T-helper 1 cell treated with Interleukin-12 subunit alpha and Interleukin-12 subunit beta and Interleukin-4 antibody, amounts not matched to agents 30 μg/mL and 1 μg/mL, for 36 hours (primary cell): ENCODE data around the gene ADAMTSL4.
"Not testable (repeated sequence)": the region's sequence is repeated elsewhere in the genome, so short reads cannot be mapped to it uniquely, and the experiment has no call there.

ENCODE experiments used
- H3K27ac Mint-ChIP-seq: one replicate; pipeline ENCODE4 v1.8.0; 2021; ENCODE audit warnings: mild to moderate bottlenecking, mixed read lengths
- H3K27me3 Mint-ChIP-seq: one replicate; pipeline ENCODE4 v1.8.0; 2021; ENCODE audit warnings: low read depth, mixed read lengths
- H3K36me3 Mint-ChIP-seq: one replicate; pipeline ENCODE4 v1.8.0; 2021; ENCODE audit warnings: low read depth, mixed read lengths
- H3K4me1 Mint-ChIP-seq: one replicate; pipeline ENCODE4 v1.8.0; 2021; ENCODE audit warnings: low read depth, mixed read lengths
- H3K4me3 Mint-ChIP-seq: one replicate; pipeline ENCODE4 v1.8.0; 2021; ENCODE audit warnings: mild to moderate bottlenecking, moderate library complexity, mixed read lengths
- H3K9me3 Mint-ChIP-seq: one replicate; pipeline ENCODE4 v1.8.0; 2021; ENCODE audit warnings: mixed read lengths

The ADAMTSL4 gene

DNA sequence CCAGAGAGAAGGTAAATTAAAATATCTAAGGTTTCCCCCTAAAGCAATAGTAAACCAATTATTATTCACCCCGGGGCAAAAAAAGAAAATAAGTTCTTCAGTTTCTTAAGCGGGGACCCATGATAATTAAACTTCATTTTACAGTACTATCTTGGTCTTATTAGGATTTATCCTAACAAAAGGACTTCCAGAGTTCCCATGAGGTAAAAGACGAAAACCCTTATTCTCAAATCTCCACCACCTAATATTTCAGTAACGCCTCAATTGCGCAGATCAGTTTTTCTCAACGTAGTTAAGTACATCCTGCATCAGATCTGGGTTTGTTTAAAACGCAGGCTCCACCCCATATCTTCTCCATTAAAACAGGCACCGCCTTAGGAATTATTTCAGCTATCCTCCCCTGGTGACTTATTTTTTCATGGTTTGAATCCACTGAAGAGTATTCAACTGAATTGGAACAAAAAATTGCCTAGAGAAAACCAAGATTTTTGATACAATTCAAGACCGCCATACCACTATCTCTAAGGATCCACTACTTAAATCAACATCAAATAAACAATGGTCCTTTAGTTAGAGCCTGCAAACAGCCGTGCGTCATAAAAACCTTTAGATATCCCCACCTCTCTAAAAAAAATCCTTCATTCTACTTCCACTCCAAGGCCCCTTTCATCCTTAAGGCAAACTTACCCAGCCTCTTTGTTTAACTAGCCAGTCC is 28.5 kb downstream of the ADAMTSL4 start:
- H3K9me3 Mint-ChIP-seq = no peaks in the 10 kb centered on the region
- no peaks in the 10 kb centered on the region for H3K27me3 Mint-ChIP-seq
- peaks cover 35% of the 10 kb centered on the region for H3K4me1 Mint-ChIP-seq
- peak overlapping the region; percentile 96 for H3K27ac Mint-ChIP-seq
- peaks cover 66% of the 10 kb centered on the region for H3K36me3 Mint-ChIP-seq
- peak overlapping the region; percentile 100 for H3K4me3 Mint-ChIP-seq

DNA sequence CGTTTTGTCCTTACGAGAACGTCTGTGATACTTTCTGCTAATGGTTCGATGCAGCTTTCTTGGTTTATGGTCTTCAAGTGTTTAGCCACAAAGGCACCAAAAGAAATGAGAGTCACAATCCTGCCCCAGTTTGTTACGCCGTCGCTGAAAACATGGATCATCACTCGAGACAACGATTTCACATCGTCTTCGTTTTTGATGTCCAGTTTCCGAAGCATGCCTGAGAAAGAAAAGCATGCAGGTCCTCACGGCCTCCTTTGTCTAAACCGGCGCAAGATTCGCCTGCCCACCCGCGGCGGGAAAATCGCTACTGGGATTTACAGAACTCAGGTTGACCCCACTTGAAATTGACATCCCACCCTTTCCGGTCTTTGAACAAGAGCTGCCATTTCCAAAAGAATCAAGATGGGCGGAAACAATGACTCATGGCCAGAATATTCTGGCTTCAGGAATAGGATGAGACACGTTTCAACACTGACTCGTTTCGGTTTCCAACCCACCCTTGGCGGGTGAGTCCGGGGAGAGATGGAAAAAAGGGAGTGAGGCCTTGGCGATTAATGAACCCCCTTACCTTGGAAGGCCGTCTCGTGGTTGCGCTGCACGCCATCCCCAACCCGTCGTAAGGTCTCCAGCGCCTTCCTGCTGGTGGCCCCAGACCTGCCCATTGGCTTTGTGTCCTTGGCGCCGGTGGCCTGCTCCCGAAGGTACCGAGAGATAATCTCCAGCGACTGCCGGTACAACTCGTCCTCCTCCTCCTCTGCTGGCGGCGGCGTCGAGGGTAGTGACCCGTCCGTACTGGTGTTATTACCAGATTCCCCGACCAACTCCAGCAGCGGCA is 29.3 kb downstream of the ADAMTSL4 start:
- H3K27ac Mint-ChIP-seq = peak overlapping the region; percentile 96

DNA sequence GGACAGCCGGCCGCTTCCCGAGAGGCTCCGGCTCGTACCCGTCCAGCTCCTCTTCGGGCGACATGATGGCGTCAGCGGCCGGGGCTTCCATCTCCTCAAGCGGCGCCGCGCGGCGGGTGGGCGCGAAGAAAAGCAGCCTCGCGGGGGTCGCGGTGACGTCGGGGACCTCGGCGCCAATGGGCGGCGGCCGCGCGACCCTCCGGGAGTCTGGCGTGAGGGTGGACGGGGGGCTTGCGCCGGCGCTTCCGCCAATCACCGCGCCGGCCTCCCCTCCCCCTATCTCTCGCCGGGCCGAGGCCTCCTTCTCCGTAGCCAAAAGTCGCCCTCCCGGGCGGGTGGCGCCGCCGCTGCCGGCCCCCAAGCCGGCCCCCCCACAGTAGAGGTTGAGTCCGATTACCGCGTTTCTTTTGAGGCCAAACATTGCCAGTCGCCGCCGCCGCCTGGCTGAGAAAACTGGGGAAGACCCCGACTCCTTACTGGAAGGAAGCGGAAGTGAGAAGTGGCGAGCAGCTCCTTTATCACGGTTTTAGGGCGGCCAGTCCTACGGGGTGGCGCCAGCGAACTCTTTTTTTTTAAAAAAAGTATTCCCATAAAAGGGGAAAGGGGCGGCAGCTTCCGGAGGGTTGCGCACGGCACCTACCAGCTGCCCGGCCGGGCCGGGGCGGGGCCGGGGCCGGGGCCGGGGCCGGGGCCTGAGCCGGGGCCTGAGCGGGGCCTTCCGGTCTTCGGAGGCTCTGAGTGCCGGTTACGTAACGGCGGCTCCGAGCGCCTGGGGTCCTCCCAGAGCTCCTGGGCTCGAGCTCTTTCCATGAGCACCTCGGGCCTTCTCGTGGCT is 30.1 kb downstream of the ADAMTSL4 start, which contains the start of gene MCL1:
TSS of gene MCL1 (minus strand) at position 501 of the 835 bp plus-strand sequence. CDS start at position 421, 80 bp downstream.
- Mint-ChIP-seq H3K27ac (peak within 1 kb of the TSS; percentile 98), H3K9me3 (no peaks in the 10 kb centered on the region), H3K36me3 (peaks cover 52% of the 10 kb centered on the region), H3K4me1 (peaks cover 31% of the 10 kb centered on the region), H3K27me3 (no peaks in the 10 kb centered on the region), H3K4me3 (peak within 1 kb of the TSS; percentile 100)

More for the DNA sequence above, 29.3 kb downstream of the ADAMTSL4 start:
- H3K4me1 Mint-ChIP-seq = peaks cover 31% of the 10 kb centered on the region
- peak overlapping the region; percentile 100 for H3K4me3 Mint-ChIP-seq
- no peaks in the 10 kb centered on the region for H3K27me3 Mint-ChIP-seq
- no peaks in the 10 kb centered on the region for H3K9me3 Mint-ChIP-seq
- H3K36me3 Mint-ChIP-seq = peaks cover 59% of the 10 kb centered on the region

DNA sequence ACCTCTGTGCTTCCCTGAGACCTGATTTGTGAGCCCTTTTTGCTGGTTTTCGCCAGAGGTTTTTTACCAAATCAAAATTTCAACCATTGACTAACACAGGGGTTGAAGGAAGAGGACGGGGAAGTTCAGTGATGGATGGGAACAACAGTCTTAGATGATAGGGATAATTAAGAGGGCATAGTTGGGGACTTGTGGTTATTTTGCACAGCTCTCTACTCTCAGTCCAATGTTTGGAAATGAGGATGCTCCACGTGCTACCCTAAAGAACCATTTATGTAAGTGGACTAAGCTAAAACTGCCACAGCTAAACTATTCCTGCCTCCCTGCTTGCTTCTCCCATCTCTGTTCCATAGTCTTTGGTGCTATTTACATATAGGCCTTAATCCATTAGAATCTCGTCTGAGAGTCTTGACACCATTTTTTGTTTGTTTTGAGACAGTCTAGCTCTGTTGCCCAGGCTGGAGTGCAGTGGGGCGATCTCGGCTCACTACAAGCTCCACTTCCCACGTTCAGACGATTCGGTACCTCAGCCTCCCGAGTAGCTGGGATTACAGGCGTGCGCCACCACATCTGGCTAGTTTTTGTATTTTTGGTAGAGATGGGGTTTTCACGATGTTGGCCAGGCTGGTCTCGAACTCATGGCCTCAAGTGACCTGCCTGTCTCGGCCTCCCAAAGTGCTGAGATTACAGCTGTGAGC is 30.9 kb downstream of the ADAMTSL4 start:
- Mint-ChIP-seq H3K27ac (peak overlapping the region; percentile 86), H3K36me3 (peaks cover 44% of the 10 kb centered on the region), H3K4me3 (peak overlapping the region; percentile 100), H3K27me3 (no peaks in the 10 kb centered on the region), H3K9me3 (no peaks in the 10 kb centered on the region), H3K4me1 (peaks cover 24% of the 10 kb centered on the region)

DNA sequence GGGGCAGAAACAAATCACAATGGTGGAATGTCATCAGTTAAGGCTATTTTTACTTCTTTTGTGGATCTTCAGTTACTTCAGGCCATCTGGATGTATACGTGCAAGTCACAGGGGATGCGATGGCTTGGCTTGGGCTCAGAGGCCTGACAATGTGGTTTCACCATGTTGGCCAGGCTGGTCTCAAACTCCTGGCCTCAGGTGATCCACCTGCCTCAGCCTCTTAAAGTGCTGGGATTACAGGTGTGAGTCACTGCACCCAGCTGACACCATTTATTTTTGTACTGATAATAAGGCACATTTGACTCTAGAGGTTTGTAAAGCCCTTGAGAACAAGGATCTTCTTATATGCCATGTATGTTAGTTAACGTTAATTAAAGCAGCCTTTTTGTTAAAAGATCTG is 31.8 kb downstream of the ADAMTSL4 start:
- not testable (repeated sequence) for H3K9me3 Mint-ChIP-seq, H3K27me3 Mint-ChIP-seq
- H3K4me1 Mint-ChIP-seq = peaks cover 21% of the 10 kb centered on the region
- H3K4me3 Mint-ChIP-seq = peak overlapping the region; percentile 100
- peak overlapping the region; percentile 86 for H3K27ac Mint-ChIP-seq
- peaks cover 40% of the 10 kb centered on the region for H3K36me3 Mint-ChIP-seq

DNA sequence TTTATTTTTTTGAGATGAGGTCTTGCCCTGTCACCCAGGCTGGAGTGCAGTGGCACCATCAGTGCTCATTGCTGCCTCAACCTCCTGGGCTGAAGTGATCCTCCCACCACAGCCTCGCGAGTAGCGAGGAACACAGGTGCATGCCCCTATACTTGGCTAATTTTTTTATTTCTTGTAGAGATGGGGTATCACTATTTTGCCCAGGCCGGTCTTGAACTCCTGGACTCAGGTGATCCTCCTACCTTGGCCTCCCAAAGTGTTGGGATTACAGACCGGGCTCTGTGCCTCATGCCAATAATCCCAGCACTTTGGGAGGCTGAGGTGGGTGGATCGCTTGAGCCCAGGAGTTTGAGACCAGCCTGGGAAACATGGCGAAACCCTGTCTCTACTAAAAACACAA is 32.2 kb downstream of the ADAMTSL4 start:
- H3K9me3 Mint-ChIP-seq, H3K4me3 Mint-ChIP-seq, H3K27me3 Mint-ChIP-seq, H3K27ac Mint-ChIP-seq: not testable (repeated sequence)
- H3K4me1 Mint-ChIP-seq = peaks cover 19% of the 10 kb centered on the region
- H3K36me3 Mint-ChIP-seq = peaks cover 37% of the 10 kb centered on the region

DNA sequence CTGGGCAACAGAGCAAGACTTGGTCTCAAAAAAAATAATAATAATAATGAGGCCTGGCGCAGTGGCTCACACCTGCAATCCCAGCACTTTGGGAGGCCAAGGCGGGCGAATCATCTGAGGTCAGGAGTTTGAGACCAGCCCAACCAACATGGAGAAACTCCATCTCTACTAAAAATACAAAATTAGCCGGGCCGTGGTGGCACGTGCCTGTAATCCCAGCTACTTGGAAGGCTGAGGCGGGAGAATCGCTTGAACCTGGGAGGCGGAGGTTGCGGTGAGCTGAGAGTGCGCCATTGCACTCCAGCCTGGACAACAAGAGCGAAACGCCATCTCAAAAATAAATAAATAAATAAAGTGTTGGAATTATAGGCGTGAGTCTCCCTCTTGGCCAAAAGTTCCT is 32.8 kb downstream of the ADAMTSL4 start:
- Mint-ChIP-seq H3K36me3 (peaks cover 32% of the 10 kb centered on the region), H3K4me1 (peaks cover 19% of the 10 kb centered on the region)
- H3K4me3 Mint-ChIP-seq, H3K9me3 Mint-ChIP-seq, H3K27me3 Mint-ChIP-seq, H3K27ac Mint-ChIP-seq: not testable (repeated sequence)

DNA sequence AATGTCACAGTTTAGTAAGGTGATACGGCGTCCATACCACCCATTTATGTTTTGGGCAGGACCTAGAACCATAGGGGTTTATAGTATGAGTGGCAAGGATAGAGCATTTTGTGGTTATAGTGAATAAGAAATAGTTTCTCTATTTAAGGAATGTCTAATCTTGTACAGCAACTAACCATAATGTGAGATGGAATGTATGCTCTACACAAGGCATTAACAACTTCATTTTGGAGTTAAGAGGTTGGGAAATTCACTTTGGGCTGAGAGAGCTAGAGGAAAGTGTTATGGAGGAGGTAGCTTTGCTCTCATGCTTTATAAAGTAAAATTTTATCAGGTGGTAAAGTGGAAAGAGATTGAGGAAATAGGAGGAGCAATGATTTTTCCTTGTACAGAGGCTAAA is 33.2 kb downstream of the ADAMTSL4 start:
- Mint-ChIP-seq H3K4me3 (no peak overlapping the region), H3K9me3 (no peaks in the 10 kb centered on the region), H3K27me3 (no peaks in the 10 kb centered on the region), H3K4me1 (peaks cover 19% of the 10 kb centered on the region), H3K36me3 (peaks cover 28% of the 10 kb centered on the region), H3K27ac (no peak overlapping the region)

DNA sequence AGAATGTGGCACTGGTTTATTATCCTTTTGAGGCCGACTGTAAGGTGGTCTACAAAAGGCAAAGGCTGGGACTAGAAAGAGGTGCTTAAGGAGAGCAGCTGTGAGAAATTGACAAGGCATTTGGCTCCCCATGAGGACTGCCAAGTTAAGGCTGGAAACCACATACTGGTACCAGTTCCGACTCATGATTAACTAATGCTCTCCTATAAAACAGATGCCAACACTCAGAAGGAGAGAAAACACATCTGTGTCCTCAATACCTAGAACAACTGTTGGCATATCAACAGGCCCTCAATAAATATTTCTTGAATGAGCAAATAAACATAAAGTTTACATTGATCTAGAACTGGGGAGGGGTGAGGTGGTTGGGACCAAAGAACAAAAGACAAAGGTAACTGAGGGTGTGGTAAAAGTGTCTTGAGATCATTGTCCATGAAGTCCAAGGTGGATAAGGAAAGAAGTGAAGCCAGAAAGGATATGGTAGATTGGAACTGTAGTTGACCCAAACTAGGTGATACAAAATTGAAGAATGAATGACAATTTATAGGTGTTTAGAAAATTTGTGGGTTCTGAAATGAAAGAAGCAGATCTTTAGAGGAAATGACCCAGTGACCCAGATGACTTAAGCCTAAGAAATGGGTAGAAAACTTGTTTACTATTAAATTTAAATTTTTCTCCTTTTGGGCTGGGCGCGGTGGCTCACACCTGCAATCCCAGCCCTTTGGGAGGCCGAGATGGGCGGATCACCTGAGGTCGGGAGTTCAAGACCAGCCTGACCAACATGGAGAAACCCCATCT is 47.1 kb downstream of the ADAMTSL4 start:
- no peaks in the 10 kb centered on the region for H3K27me3 Mint-ChIP-seq
- no peak overlapping the region for H3K4me3 Mint-ChIP-seq
- H3K36me3 Mint-ChIP-seq = peaks cover 17% of the 10 kb centered on the region
- H3K4me1 Mint-ChIP-seq = peaks cover 7% of the 10 kb centered on the region
- no peaks in the 10 kb centered on the region for H3K9me3 Mint-ChIP-seq
- H3K27ac Mint-ChIP-seq = no peak overlapping the region

DNA sequence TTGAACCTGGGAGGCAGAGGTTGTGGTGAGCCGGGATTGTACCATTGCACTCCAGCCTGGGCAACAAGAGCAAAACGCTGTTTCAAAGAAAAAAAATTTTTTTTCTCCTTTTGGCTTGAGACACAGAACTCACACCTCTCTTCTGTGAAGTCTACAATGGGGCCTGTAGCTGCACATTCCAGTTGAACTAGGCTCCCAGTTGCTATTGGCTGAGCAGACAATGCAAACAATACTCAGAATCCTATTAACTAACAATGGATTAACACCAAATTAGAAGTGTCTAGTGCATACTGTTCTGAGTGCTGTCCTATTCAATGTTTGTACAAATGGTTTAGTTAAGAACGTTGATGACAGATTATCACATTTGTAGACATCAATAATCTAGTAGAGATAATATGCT is 47.8 kb downstream of the ADAMTSL4 start:
- no peak overlapping the region for H3K27ac Mint-ChIP-seq
- no peaks in the 10 kb centered on the region for H3K9me3 Mint-ChIP-seq
- peaks cover 7% of the 10 kb centered on the region for H3K4me1 Mint-ChIP-seq
- peaks cover 17% of the 10 kb centered on the region for H3K36me3 Mint-ChIP-seq
- H3K27me3 Mint-ChIP-seq = no peaks in the 10 kb centered on the region
- no peak overlapping the region for H3K4me3 Mint-ChIP-seq

DNA sequence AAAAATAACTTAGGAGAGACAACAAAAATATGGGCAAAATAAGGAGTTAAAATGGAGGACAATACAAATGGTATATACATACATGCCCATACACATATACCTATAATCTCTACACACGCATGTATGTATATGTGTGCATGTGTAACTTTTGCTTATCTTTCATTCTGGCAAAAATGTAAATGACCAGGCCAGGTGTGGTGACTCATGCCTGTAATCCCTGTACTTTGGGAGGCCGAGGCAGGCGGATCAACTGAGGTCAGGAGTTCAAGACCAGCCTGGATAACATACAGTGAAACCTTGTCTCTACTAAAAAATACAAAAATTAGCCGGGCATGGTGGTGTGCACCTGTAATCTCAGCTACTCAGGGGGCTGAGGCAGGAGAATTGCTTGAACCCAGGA is 49.1 kb downstream of the ADAMTSL4 start:
- H3K4me3 Mint-ChIP-seq, H3K27ac Mint-ChIP-seq, H3K27me3 Mint-ChIP-seq, H3K9me3 Mint-ChIP-seq, H3K4me1 Mint-ChIP-seq: not testable (repeated sequence)
- peaks cover 17% of the 10 kb centered on the region for H3K36me3 Mint-ChIP-seq

DNA sequence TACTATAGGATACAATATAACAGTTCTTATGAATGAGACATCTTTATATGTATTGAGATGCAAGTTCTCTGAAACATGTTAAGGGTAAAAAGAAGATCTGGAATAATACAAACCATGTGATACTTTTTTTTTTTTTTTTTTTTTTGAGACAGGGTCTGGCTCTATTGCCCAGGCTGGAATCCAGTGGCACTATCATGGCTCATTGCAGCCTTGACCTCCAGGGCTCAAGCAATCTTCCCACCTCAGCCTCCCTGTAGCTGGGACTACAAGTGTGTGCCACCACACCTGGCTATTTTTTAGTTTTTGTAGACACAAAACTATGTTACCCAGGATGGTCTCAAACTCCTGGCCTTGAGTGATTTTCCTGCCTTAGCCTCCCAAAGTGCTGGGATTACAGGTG is 52.3 kb downstream of the ADAMTSL4 start:
- Mint-ChIP-seq H3K27me3 (no peaks in the 10 kb centered on the region), H3K4me3 (no peak overlapping the region), H3K4me1 (peaks cover 11% of the 10 kb centered on the region), H3K27ac (no peak overlapping the region), H3K9me3 (no peaks in the 10 kb centered on the region), H3K36me3 (peaks cover 16% of the 10 kb centered on the region)

DNA sequence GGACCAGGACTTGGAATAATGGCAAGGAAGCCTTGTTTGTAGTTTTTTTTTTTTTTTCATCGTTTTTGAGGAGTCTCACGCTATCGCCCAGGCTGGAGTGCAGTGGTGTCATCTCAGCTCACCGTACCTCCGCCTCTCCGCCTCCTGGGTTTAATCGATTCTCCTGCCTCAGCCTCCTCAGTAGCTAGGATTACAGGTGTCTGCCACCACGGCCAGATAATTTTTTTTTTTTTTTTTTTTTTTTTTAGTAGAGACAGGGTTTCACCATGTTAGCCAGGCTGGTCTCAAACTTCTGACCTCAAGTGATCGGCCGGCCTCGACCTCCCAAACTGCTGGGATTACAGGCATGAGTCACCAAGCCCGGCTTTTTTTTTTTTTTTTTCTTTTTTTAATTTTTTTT is 53.2 kb downstream of the ADAMTSL4 start:
- H3K27ac Mint-ChIP-seq, H3K27me3 Mint-ChIP-seq, H3K4me3 Mint-ChIP-seq, H3K9me3 Mint-ChIP-seq, H3K4me1 Mint-ChIP-seq: not testable (repeated sequence)
- H3K36me3 Mint-ChIP-seq = peaks cover 14% of the 10 kb centered on the region
